Limb (tissue), 2 donors: Measurements from ENCODE around the gene DPYD.
A peak's percentile ranks its signal among the peaks of the same experiment; 100 is the strongest.

Experiments
- DNase-seq, 2 donors: peaks; one replicate each; pipeline ENCODE4 v3.0.0-alpha.2; 2016; ENCODE audit errors: extremely low spot score in 2 of 2

The DPYD gene

DNA sequence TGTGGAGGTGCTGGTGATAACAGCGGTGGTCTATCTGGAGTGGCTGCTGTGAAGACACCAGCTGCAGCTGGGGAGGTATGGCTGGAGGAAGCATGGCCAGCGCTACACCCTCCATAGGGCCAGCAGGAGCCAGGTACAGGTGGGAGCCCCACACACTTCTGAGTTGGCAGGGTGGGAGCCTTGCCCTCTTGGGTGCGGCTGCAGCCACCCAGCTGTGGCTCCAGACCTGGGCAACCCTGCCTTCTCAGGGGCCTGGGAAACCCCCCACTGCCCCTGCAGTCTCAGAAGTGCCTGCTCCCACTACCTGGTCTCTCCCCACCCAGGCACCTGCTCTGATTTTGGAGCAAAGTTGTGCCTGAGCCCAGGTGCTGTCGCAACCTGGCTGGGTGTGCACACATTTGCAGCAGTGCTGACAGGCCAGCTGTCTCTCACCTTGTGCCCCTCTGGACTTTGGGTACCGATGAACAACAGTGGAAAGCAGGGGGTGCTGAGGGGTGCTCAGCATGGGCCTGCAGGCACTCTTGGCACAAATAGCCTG, 76.2 kb downstream of the DPYD start:
- DNase-seq, result no peak

DNA sequence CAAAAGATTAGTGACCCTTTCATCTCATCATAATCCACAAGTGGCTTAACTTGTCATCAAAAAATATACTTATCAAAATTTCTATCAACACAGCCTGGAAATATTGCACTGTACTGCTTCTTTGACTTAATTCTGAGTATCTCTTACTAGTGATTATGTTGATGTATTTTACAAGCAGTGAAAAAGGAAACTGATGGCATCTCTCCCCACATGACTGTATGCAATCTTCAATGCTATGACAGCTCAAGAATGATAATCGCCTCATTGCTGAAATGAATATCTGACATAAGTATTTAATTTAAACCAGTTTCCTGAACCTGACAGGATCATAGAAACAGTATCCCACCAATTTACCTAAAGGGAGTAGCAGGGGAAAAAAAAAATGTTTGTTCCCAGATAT, 79.5 kb downstream of the DPYD start:
- no peak for DNase-seq

DNA sequence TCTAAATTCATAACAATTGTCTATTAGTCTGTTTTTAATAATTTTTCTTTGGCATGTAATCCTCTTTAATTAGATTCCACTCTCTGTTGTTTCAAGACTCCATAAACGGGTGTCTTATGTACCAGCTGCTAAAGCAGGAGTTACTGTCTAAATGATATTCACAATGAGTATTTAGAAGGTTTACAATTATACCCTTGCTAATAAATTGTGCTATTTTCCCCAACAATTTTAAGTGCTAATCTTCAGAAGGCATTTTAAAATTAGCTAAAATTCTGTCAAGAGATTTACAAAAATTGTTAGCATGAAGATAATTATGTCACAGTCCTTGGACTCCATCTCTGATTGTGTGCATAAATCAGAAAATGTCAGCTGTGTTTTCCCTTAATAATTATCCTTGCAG, 83.7 kb downstream of the DPYD start:
- DNase-seq, result no peak

DNA sequence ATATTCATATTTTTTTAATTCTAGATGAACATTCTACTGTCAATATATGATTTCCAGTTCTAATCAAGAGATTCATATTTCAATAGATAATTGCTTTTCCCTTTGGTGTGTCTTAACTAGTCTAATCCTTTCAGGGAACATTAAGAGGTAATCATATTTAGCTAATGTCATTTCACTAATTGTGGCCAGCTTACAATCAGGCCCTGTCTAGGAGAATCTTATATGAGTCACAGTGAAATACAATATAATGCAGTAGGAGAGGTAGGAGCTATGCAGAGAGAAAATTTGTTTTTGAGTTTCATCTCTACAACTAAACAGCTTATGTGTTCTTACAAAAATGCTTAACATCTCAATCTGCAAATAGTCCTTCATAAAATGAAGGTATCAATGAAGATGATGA, 85.9 kb downstream of the DPYD start:
- DNase-seq, result no peak

DNA sequence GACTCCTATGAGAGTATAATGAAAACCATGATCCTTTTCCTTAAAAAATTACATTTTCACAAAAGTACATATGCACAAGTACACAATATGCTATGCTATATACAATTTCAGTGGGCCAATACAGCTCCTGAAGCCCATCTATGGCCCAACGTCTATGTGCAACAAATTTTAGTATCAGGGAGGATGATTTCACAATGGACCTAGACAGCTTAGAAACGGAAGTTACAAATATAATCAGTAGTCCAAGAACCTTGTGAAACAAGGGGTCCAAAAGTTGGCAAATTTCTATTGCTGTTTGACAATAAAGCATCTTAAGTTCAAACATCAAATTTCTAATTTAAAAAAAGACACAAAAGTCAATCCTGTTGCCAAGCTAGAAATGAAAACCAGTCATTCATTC, 87.0 kb downstream of the DPYD start:
- DNase-seq, result no peak

DNA sequence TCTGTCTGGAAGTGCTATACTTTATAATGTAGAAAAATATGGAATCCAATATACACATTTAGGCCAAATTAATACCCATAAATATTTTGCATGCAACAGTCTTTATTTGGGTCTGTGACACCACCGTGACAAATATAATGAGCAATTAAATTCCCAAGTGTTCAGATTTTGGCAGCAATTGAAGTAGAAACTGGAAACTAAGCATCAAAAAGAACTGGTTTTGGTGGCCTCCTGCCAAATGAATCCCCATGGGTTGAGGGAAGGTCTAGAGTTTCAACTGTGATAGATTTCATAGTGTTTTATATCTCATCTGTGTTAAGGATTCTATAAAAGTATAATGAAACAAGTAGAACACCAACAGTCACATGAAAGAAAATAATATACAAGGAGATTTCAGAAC, 88.4 kb downstream of the DPYD start:
- peak; percentile 44 to 70 for DNase-seq

DNA sequence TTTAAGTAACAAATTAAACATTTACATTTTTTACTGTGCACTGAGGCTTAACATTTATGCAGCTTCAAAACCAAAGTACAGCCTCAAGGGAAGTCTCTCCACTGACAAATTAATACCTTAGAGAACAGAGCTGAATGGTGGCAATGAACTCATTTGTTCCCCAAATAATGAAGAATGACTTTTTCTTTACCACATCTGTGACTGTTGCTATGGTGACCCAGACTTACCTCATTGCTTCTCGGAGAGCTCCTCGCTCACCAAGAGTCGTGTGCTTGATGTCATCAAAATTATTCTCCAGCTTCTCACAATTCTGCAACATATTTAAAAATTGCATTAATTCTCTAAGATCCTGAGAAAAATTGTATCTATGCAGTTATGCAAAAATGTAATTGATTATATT, 92.9 kb downstream of the DPYD start:
- no peak for DNase-seq

DNA sequence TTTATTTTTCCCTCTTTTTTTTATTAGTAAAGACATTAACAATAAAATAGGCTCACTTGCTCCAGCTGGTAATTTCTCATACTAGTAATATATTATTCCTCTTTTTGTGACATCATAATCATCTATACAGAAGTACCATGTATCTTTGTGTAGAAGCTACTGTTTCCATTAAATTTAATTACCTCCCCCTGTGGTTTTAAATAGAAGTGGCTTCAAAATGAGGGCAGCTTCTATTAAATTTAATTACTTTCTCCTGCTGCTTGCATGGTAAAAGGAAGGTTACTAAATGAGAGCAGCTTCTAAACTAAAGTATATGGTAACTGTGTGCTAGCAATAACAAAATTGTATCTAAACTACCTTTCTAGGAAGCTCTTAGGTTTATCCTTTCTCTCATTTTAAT, 94.0 kb downstream of the DPYD start:
- DNase-seq, result no peak

DNA sequence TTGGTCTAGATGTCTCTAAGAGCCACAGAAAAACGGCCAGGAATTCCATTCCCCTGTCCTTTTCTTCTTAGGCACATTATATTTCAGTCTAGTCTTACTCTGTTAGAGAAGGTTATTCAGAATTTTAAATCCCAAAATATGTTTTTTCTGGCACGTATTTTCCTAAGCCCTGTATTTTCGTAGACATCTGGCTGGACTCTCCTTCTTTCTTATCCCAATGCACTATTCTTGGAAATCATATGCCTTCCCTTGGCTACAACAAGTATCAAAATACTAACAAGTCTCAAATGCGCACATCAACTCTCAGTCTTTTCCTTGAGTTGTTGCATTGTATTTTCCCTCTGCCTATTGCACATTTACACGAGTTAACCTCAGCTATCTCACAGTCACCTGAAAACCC, 96.2 kb downstream of the DPYD start:
- peak in 1 of 2 donors; percentile 34 for DNase-seq

DNA sequence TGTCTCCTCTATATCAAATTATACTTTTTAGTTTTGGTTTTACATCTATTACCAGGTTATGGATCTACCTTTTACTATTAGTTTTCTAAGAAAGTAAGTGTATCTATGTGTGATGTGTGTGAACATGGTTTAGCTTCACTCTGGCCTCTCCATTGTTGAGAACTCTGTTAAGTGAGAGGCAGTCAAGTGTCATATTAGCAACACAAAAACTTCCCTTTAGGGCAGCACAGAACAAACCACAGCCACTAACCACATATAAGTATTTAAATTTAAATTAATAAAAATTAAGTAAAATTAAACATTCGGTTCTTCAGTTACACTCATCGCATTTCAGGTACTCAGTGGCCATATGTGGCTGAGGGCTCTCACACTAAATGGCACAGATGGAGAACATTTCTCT, 96.6 kb downstream of the DPYD start:
- no peak for DNase-seq

DNA sequence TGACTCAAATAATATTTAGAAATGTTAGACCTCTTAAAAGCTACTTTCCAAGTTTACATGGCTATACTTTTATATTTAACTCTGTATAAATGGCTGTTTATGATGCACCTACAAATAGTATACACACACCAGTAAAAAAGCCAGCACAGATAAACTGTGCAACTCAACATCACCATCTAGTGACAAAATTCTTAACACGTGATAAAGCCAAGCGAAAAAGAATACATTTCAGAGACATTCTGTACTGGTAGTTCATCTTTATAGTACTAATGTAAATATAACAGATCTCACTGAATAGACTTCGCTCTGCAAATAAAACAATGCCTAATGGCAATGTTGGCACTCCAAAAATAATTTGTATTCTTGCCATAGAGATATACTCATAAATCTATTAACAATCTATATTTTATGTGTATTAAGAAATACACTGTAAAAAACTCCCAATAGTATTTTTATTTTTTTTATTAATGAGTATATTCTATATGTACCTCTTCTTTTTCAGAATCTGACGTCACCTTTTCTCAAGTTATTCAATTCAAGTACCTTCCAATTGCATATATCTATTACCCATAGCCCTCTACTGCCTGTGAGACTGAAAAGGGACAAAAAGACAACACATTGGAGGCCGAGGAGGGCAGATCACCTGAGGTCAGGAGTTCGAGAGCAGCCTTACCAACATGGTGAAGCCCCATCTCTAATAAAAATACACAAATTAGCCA, 100.2 kb downstream of the DPYD start:
- peak in 1 of 2 donors; percentile 45 for DNase-seq

DNA sequence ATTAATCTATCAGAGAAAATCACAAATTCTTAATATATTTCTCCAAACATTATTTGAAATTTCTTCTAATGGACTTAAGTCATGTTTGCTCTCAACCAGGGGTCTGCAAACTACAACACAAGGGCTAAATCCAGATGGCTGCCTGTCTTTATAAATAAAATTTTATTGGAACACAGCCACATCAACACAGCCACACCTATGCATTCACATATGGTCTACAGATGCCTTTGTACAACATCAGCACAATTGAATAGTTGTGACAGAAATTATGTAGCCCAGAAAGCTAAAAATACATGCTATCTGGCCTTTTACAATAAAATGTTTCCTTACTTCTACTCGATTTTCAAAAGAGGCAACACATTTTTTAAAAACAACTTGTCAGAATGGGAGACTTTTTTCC, 103.9 kb downstream of the DPYD start:
- no peak for DNase-seq

DNA sequence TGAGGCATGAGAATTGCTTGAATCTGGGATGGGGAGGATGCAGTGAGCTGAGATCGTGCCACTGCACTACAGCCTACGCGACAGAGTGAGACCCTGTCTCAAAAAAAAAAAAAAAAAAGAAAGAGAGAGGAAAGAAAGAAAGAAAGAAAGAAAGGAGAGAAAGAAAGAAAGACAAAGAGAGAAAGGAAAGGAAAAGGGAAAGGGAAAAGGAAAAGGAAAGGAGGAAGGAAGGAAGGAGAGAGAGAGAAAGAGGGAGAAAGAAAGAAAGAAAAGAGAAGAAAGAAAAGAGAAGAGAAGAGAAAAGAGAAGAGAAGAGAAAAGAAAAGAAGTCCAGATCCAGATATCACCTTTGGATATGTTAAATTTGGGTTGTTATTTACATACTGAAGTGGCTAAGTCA, 106.0 kb downstream of the DPYD start:
- DNase-seq, result no peak

DNA sequence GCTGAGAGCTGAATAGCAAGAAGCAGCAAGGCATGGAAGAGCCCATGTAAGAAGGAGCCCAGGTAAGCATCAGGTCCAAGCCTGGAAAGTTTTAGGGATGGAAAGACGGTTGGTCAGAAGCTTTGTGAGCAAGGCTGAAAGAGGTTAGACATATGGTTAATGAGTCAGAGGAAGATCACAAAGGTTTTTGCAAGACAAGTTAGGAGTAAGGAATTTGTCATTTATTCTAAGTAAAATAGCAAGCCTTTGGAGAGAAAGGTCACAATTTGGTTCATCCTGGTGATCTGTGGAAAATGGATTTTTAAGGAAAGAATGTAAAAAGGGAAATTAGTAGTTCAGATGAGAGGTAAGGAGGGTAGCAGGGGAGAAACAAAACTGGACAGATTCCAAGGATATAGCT, 106.7 kb downstream of the DPYD start:
- DNase-seq, result no peak

DNA sequence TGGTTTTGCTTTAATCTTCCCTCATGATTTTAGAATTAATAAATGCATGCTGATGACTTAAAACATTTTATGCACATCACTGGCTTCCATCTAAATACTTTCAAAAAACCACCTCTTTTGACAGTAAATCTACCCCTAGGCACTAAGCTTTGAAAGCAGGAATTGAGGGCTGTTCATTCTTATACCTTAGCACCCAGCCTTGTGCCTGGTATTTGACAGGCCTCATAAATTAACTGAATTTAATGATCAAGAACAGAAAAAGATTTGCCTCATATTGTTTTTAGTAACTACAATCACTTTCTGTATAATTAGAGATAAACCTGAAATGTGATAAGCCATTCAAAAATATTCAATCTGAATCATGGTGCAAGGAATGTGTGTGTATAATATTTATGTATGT, 108.8 kb downstream of the DPYD start:
- no peak for DNase-seq

DNA sequence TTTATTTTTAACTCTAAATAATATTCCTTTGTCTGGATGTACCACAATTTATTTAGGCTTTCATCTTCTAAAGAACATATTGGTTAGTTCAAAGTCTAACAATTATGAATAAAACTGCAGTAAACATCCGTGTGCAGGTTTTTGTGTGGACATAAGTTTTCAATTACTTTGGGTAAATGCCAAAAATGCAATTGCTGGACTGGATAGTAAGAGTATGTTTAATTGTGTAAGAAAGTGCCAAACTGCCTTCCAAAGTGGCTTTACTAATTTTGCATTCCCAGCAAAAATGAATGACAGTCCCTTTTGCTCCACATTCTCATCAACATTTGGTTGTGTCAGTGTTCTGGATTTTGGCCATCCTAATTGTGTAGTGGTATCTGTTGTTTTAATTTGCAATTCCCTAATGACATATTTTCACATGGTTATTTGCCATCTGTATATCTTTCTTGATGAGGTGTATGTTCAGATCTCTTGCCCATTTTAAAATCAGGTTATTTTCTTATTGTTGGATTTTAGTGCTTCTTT, 113.8 kb downstream of the DPYD start:
- no peak for DNase-seq

DNA sequence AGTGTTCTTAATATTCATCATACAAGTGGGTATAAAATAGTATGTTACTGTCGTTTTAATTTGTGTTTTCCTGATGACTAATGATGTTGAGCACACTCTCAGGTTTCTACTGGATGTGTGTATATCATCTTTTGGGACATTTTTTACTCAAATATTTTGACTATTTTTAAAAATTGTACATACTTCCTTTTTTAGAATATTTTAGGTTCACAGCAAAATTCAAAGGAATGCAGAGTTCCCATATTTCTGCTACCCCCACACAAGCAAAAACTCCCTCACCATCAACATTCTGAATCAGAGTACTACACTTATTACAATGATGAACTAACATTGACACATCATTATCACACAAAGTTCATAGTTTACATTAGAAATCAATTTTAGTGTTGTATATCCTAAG, 114.5 kb downstream of the DPYD start:
- DNase-seq, result no peak

DNA sequence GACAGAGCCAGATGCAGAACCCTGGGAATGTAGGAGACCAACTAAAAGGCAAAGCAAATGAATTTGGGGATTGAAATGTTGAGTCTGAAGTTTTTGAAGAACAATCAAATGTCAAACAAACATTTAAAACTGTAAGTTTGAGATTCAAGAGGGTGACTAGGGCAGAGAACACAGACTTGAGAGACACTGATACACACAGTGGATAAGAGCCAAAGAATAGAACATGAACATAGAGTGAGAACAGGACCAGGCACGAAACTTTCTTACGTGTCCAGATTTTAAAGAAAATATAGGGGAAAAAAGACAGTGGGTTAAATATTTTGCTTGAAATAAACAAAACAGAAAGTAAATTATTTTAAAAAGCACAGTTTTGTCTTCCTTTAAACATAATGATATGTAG, 115.7 kb downstream of the DPYD start:
- DNase-seq, result no peak

DNA sequence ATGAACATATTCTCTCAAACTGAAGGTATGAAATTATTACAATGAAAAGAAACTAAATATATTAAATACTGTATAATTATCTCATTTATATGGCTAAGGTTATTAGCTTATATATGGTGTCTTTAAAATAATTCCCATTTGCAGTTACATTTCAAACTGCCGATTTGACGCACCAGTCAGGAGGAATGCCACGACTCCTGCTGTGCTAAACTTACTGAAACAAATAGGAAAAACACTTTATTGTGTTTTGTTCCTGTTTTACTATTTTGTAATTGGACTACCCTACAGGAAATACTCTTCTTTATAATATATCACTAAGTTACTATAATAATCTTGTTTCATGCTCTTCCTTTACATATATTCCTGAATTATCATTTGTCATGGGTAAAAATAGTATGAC, 117.8 kb downstream of the DPYD start:
- DNase-seq, result no peak

DNA sequence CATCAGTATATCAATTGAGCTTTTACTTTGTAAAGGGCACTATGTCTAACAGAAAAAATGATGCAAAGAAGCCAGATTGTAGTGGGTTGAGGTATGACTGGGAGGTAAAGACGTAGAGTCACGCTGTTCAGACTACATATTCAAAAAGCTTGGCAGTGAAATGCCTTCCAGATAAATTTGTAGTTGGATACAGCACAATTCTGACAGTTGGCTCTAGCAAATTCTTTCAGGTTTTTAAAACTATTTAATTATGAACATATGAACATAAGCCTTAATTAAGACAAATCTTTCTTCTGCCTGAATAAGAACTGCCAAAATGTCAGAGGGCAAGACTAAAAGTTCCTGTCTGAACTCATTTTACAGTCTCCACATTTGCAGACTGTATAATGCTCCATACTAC, 118.8 kb downstream of the DPYD start:
- DNase-seq, result no peak

DNA sequence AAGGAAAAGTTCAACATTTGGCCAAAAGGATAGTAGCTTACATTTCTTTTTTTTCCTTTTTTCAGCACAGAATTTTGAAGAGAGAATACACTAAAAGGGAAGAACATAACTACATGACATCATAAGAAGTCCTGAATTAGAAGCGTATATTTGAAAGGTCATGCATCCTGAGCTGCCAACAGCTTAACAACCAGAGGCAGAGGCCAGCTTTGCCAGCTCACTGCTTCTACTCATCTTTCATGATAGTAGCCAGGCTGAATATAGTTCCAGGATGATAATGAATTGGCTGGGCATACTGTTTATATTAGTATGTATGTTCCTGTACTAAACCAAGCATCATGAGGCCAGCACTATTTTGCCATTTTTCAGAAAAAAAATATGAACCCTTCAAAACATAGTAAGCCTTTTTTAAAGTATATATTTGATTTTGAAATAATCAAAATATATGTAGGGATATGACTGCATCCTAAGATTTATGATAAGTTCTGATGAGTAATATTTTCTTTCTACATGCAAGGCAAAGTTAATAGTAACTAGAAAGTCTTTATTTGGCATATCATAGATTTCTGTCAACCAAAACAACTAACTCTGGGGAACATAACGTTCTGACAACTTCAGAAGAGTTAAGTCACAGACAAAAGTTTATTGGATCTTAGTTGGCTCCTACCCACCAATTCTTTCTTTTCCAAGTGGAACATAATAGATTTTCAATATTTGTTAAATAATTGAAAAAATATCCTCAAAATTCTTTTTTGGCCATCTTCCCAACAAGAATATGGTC, 123.2 kb downstream of the DPYD start:
- DNase-seq, result no peak

DNA sequence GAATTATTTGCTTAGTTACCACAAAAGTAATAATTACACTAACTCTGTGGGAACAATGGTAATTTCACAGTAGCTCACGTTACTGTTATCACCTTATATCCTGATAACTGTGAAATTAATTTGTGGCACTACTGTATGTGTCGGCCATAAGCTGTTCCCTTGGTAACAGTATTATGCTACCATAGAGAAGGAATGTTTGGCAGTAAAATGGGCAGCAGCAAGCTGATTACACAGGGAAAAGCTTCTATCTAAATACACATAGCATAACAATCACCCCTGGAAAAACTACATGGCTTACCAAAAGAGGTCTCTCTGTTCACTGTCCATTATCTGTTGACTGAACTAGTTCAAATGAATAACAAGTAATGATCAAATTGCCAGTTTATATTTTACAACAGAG, 124.1 kb downstream of the DPYD start:
- peak in 1 of 2 donors; percentile 44 for DNase-seq

DNA sequence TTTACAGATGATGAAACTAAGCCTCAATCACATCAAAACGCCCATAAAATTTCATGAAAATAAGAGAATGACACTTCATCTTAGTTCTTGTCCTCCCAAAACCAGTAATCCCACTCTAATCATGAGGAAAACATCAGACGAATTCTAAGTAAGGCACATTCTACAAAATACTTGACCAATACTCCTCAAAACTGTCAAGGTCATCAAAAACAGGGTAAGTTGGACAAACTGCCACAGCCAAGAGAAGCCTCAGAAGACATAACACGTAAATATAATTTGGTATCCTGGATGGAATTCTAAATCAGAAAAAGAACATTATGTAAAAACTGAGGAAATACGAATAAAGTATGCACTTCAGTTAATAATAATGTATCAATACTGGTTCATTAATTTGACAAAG, 128.2 kb downstream of the DPYD start:
- no peak for DNase-seq
